GM21786 (cell line): ENCODE data around the gene HCN1.
"Not testable (repeated sequence)": the region's sequence is repeated elsewhere in the genome, so short reads cannot be mapped to it uniquely, and the experiment has no call there.

ENCODE experiments used
- ATAC-seq: cut with Tn5 transposase; IDR thresholded peaks from one replicate; pipeline ENCODE4 v1.9.1; 2021; ENCODE audit not compliant: unreplicated experiment

Gene HCN1

DNA sequence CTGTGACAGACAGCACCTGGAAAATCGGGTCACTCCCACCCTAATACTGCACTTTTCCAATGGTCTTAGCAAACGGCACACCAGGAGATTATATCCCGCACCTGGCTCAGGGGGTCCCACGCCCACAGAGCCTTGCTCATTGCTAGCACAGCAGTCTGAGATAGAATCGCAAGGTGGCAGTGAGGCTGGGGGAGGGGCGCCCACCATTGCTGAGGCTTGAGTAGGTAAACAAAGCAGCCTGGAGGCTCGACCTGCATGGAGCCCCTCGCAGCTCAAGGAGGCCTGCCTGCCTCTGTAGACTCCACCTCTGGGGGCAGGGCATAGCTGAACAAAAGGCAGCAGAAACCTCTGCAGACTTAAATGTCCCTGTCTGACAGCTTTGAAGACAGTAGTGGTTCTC lies 383.6 kb downstream of the HCN1 start:
- ATAC-seq: not testable (repeated sequence)

DNA sequence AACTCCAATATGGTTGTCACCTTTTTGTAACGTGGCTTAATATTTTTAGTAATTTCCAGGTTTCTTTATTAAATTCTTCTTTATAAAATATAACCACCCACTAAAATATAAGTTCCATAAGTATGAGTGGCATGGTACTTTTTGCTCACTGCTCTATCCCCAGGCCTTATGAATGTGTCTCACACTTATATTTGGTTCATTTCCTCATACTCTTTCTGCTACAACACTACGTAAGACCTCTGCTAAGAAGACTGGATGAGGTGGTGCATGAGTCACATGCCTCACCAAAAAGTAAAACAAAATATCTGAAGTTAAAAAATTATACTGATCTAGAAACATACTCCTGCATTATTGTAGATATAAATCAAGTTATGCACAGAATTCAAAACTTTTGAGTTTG lies 400.9 kb downstream of the HCN1 start:
- no peak for ATAC-seq

GRCh38 chr5:45288746-45289145 lies 407.4 kb downstream of the HCN1 start:
- ATAC-seq: no peak

DNA sequence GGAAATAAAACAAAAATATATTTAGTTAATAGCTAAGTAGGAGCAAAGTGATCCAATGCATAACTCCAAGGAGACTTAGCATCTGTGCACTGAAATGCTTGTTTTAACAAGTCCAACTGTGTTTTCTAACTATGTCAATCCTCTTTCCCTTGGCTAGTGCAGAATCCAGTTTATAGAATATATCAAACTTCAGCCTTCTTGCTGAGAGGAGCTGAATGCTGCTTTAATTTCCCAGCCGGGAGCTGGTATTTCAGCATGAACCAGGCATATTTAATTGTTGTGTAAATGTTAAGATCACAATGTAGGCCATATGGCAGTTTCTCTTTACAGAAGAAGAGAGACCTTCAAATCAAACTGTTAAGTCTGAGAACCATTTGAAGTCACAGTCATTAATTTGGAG lies 411.7 kb downstream of the HCN1 start:
- ATAC-seq: no peak

- no peak for ATAC-seq
These were observed 415.1 kb downstream of the HCN1 start for GRCh38 chr5:45281081-45281480.

- ATAC-seq: no peak
These were observed 417.1 kb downstream of the HCN1 start for GRCh38 chr5:45279109-45279508.

DNA sequence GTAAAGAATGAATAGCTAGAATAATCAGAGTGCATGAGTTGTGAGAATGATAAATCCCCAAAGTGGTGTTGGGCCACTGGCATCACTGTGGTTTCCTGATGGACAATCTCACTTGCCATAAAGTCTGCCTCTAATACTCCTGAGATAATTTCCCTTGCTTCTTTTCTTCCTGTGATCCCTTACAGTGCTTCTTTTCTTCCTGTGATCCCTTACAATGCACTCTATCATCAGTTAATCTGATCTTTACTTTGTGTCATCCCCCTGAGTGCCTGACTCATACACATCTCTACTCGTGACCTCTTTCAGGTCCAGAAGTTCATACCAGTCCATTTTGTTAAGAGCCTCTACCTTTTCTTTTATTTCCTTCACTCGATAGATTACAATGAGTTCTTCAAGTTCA lies 418.3 kb downstream of the HCN1 start:
- no peak for ATAC-seq

- ATAC-seq: no peak
These were observed 421.9 kb downstream of the HCN1 start for GRCh38 chr5:45274241-45274640.

GRCh38 chr5:45271626-45272025 lies 424.6 kb downstream of the HCN1 start:
- no peak for ATAC-seq

- ATAC-seq: no peak
These were observed 431.7 kb downstream of the HCN1 start for GRCh38 chr5:45264447-45264846.

DNA sequence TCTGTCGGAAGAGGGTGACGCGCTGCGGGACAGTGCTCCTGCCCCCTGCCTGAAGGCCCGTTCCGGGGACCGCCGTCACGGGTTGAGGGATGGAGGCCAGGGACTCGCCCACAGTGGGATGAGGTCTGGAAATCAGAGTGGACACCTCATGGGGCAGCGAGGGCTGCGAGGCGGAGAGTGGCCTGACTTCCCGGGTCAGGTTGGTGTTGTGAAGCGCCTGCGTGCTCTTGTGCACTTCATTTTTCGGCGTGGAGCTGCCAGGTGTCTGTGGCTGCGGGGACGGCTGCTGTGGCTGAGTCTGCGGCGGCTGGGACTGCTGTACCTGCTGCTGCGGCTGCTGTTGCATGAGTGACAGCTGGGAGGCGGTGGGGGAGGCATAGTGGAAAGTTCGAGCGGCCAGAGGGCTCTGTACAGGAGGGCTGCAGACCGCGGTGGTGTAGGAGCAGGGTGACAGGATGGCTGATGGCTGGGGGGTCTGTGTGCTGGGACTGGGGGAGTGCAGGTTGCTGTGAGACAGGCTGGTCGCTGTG lies 434.1 kb downstream of the HCN1 start:
- ATAC-seq: no peak

GRCh38 chr5:45261125-45261524 lies 435.1 kb downstream of the HCN1 start:
- ATAC-seq: no peak

DNA sequence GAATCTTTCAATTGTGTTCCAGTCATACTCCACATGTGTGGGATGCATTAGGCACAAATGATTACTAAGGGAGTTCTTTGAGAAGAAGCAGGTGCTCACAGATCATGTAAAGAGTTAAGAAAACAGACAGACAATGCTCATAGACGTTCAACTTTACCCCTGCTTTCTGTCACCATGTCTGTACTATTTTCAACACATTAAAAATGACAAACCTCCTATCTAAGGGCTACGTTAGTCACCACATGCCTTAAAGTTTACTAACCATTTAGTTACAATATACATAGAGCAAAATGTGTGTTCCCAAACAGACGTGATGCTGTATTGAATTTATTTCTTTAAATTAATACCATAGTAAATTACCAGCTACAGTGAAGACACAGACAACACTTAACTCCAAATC lies 435.9 kb downstream of the HCN1 start:
- no peak for ATAC-seq

DNA sequence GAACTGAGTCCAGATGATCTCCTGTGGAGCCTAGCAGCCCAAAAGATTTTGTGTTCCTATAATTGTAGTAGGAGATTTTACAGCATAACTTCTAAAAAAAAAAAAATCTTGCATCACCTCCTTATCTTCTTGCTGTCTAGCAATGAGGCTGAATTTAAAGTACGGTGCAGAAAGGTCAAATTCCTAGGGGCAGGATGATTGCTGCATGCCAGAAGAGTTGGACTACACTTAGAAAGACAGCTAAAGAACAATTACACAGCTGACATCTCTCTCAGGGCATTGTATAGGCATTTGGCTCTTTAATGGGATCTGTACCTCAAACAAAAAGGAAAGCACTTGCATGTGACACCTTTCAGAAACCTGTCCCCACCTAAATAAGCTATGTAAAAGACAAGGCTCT lies 443.2 kb downstream of the HCN1 start:
- no peak for ATAC-seq

- no peak for ATAC-seq
These were observed 443.6 kb downstream of the HCN1 start for GRCh38 chr5:45252541-45252940.

- ATAC-seq: no peak
These were observed 470.6 kb downstream of the HCN1 start for GRCh38 chr5:45225571-45226031.

DNA sequence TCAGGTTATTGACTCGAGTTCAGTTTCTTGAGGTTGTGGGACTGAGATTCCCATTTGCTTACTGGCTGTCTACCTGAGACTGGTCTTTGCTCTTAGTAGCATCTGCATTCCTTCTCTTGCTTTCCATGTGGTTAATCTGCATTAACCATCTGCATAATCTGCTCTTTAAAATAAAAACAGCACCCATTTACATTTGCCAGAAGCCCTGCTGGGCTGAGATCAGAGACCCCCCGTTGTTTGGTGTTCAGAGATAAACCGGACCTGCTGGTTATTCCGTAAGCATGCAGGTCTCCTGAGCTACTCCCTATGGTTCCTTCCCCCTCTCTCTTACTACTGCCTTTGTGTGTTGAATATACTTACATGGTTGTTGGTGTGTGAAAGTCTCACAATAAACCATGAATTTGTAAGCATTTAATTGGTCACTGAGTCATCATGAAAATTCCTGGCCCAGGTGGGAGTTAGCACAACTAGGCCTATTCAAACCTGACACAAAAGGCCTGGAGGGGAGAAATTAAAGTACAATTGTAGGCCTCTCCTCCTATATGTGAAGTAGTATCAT lies 490.7 kb downstream of the HCN1 start:
- no peak for ATAC-seq
